GM18517 (cell line): Measurements from ENCODE around the gene NFKBIL1.
"Not testable (repeated sequence)": the region's sequence is repeated elsewhere in the genome, so short reads cannot be mapped to it uniquely, and the experiment has no call there.

Experiments used
- ATAC-seq: cut with Tn5 transposase; IDR thresholded peaks from one replicate; pipeline ENCODE4 v1.9.1; 2021; ENCODE audit warnings: mild to moderate bottlenecking, moderate library complexity; ENCODE audit not compliant: unreplicated experiment

The NFKBIL1 gene

DNA sequence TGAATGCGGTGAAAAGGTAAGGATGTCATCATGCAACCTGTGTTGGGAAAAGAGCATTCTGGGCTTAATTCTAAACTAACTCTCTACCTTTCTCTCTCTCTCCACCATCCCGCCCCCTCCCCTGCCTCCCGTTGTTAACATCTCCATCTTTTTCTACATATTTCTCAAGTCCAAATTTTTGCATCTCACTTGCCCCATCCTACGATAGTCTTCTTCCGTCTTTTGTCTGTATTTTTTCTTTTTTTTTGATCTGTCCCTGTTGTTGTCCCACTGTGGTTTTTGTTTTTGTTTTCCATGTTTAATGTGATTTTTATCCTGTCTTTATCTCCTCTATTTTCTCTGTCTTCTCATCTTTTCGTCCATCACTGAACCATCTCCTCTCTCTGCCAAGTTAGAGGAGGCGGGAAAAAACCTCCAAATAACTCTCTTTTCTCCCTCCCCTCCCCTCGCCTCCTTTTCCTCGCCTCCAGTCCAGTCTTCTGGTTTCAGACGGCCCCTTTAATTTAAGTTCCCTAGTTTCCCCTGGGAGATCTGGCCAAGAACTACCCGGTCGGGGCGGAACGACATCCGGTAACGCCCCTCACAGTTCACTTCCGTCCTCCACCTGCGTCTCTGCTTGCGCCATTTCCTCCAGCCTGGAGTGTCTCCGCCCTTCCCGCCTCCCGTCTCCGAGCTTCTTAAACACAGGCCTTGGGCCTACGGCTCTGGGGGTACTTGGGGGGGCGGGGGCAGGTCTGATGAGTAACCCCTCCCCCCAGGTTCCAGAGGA is at the start of gene NFKBIL1:
Gene NFKBIL1 (plus strand): TSS at position 651 of the 769 bp plus-strand sequence. CDS start 87 bp downstream, at position 738.
- ATAC-seq: peak; percentile 50

- ATAC-seq: no peak
These were observed 48.7 kb upstream of the NFKBIL1 start for GRCh38 chr6:31498748-31499147.

- ATAC-seq: not testable (repeated sequence)
These were observed 47.8 kb upstream of the NFKBIL1 start for GRCh38 chr6:31499648-31500047.

DNA sequence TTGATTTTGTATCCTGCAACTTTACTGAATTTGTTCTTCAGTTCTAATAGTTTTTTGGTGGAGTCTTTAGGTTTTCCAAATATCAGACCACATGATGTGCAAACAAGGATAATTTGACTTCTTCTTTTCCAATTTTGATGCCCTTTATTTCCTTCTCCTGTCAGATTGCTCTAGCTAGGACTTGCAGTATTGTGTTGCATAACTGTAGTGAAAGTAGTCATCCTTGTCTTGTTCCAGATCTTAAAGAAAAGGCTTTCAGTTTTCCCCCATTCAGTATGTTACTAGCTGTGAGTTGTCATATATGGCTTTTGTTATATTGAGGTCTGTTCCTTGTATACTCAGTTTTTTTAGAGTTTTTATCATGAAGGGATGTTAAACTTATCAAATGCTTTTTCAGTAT is 44.8 kb upstream of the NFKBIL1 start:
- no peak for ATAC-seq

DNA sequence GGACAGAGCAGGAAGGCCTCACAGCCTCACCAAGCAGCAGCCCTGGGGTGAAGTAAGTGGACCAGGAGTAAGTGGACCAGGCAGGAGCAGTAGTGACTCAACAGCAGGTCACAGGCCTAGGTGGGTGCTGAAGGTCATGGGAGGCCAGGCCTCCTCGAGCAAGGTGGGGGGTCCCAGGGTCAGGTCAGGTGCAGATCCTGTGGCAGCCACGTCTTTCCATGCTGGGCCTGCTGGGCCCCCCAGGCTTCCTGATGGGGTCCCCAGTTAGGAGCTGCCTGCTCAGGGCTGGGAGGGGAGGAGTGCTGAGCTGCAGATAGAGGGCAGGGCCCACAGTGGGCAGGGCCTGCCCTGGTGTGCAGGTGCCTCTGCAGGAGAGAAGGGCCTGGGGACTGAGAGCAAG is 38.4 kb upstream of the NFKBIL1 start:
- ATAC-seq: not testable (repeated sequence)

DNA sequence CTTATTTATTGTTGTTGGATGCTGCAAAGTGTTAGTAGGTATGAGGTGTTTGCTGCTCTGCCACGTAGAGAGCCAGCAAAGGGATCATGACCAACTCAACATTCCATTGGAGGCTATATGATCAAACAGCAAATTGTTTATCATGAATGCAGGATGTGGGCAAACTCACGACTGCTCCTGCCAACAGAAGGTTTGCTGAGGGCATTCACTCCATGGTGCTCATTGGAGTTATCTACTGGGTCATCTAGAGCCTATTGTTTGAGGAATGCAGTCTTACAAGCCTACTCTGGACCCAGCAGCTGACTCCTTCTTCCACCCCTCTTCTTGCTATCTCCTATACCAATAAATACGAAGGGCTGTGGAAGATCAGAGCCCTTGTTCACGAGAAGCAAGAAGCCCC is 37.4 kb upstream of the NFKBIL1 start:
- no peak for ATAC-seq

GRCh38 chr6:31513456-31514165 is 33.8 kb upstream of the NFKBIL1 start:
- no peak for ATAC-seq

DNA sequence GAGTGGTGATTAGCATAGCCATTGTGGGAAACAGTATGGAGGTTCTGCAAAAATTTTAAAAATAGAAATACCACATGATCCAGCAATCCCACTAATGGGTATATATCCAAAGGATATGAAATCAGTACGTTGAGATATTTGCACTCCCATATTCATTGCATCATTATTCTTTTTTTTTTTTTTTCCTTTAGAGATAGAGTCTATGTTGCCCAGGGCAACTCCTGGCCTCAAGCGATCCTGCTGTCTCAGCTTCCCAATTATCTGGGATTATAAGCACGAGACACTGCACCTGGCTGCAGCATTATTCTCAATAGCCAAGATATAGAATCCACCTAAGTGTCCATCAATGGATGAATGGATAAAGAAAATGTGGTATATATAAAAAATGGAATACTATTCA is 25.6 kb upstream of the NFKBIL1 start:
- ATAC-seq: no peak

DNA sequence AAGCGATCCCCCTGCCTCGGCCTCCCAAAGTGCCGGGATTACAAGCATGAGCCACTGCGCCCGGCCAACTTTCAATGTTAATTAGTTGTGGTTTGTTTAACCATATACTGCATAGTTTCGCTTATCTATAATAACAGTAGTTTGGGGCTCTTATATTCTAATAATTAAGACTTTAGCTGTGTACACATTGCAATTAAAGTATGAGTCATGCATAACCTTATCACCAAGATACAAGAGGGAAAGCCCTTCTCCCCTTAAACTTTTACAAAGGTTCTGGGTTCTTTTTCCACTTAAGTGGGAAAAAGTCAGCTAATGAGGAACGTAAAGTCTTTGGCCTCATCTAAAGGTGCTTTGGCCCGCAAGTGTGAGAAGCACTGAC is 21.9 kb upstream of the NFKBIL1 start:
- no peak for ATAC-seq

DNA sequence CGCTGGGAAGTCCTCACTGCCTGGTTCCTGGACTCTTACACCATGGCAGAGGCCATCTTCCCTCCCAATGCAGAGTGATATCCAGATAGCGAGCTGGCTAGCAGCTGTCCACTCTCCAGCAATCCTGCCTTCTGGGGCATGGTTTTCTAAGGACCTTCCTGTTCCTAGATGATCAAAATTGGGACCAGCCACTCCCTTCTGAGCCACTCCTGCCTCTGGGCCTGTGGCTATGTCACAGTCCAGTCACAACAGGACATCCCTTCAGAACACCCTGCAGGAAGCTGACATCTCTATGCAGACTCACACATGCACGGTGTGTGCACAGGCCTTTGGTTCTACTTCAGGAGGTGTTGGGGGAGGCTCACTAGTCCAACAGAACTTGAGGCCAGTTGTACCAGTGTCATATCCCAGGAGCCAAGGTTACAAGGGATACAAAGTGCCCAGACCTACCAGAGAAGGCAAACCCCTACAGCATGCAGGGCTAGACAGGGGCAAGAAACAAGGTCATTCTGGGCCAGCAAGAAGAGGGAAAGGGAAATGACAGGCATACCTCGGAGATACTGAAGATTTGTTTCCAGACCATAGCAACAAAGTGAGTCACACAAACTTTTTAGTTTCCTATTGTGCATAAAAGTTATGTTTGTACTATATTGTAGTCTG is 21.3 kb upstream of the NFKBIL1 start:
- ATAC-seq: no peak

DNA sequence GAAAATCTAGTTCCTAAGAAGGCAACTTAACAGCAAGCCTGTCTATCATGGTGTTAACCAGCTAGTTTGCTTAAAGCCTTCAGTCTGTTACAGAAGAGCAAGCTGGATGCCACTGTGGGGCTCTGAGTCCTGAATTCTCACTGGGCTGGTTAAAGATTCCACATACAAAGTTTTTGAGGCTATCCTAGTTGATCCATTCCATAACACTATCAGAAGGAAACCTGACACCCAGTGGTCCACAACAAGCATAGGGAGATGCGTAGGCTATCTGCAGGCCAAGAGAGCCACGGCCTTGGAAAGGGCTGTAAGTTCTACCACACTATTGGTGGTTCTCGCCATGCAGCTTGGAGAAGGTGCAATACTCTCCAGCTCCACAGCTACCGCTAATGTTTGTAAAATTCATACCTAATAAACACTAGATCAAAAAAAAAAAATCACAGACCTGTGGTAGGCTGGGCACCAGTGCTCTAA is 19.1 kb upstream of the NFKBIL1 start:
- ATAC-seq: no peak

- no peak for ATAC-seq
These were observed 18.5 kb upstream of the NFKBIL1 start, which contains the start of gene MCCD1 for GRCh38 chr6:31528821-31529328. Gene MCCD1 (plus strand): TSS chr6:31528962. CDS start chr6:31529015, 53 bp downstream.

- ATAC-seq: no peak
These were observed 17.9 kb upstream of the NFKBIL1 start for GRCh38 chr6:31529329-31530150.

DNA sequence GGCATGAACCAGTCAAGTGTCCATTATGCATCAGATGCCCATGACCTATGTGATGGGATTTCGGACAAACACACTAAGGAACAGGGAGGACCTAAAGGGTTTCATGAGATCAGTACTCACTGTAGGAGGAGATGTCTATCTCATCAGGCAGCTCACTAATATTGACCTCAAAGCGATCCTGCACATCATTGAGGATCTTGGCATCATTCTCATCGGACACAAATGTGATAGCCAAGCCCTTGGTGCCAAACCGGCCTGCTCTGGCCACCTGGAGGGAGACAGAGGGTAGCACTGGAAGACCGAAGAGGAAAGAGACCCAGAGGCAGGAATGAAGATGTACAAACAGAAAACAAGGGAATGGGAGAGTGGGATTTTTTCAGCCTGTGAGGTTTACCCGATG is 16.7 kb upstream of the NFKBIL1 start:
- no peak for ATAC-seq

GRCh38 chr6:31531162-31531561 is 16.2 kb upstream of the NFKBIL1 start:
- no peak for ATAC-seq

- no peak for ATAC-seq
These were observed 15.4 kb upstream of the NFKBIL1 start for GRCh38 chr6:31531771-31532643.

GRCh38 chr6:31532644-31533454 is 14.6 kb upstream of the NFKBIL1 start:
- no peak for ATAC-seq

DNA sequence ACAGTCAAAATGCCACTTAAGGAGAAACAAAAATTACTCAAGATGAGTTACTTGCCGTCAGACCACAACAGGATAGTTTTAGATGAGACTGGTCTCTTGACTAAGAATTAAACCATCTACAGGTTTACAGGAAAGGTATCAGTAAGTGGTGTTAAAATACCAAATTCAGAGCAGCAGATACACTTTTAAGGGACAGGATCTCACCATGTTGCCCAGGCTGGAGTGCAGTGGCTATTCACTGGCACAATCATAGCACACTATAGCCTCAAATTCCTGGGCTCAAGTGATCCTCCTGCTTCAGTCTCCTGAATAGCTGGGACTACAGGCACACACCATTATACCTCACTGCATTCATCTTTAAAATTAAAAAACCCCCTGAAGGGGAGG is 14.0 kb upstream of the NFKBIL1 start:
- ATAC-seq: no peak

DNA sequence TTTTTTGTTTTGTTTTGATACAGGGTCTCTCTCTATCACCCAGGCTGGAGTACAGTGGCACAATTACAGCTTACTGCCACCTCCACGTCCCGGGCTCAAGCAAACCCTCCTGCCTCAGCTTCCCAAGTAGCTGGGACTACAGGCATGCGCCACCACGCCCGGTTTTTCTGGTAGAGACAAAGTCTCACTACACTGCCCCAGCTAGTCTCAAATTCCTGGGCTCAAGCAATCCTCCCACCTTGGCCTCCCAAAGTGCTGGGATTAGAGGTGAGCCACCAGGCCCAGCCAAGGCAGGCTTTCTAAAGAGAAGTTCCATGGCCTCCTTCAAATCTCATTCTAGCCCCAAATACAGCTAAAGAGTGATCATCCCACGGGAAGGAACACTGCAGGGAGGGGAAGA is 13.4 kb upstream of the NFKBIL1 start:
- ATAC-seq: no peak
